Panc1 (cell line): ENCODE results near the gene ADGRV1. TPM values are rescaled to one million over a fixed set of nuclear protein-coding genes. Genes with fewer than 3 reads are reported as not detected.

Source experiments
- ATAC-seq: fragments of 200-7000 bp; cut with Tn5 transposase; 2 replicates; pipeline ENCODE4 v1.9.1; 2020; ENCODE audit warnings: mild to moderate bottlenecking, moderate library complexity
- BruUV-seq: library from RNA; stranded (reverse); fragments of 400-500 nt; replicated peaks from 2 replicates; lab custom pipeline; 2021; lab: Mats Ljungman, UMichigan
- CTCF ChIA-PET: fragments of 300-600 bp; sonication (Branson Sonifier 250); formaldehyde crosslinking; loops from one replicate; lab custom pipeline; 2022; ENCODE audit warnings: antibody characterized with exemption; lab: Charles Lee
- POLR2A ChIA-PET: fragments of 300-600 bp; sonication (Branson Sonifier 250); formaldehyde crosslinking; loops from one replicate; lab custom pipeline; 2022; ENCODE audit warnings: antibody characterized with exemption; lab: Charles Lee
- DNase-seq: peaks from one replicate; pipeline ENCODE4 v3.0.0-alpha.2; 2010; ENCODE audit warnings: low read depth, low spot score
- H3K27ac ChIP-seq: 2 replicates; pipeline ENCODE4 v1.5.1; 2011; ENCODE audit warnings: mild to moderate bottlenecking, low read length, inconsistent platforms
- H3K27me3 ChIP-seq: fragments of 200-500 bp; sonication (Bioruptor generic); 2 replicates; pipeline ENCODE4 v1.6.0; 2014; ENCODE audit warnings: low read length, inconsistent platforms; ENCODE audit not compliant: control insufficient read depth, insufficient read depth
- H3K36me3 ChIP-seq: fragments of 200-500 bp; sonication (Bioruptor generic); 2 replicates; pipeline ENCODE4 v1.5.1; 2014; ENCODE audit warnings: inconsistent platforms, mild to moderate bottlenecking, low read length, moderate library complexity; ENCODE audit not compliant: control insufficient read depth, insufficient read depth
- H3K4me1 ChIP-seq: 2 replicates; pipeline ENCODE4 v1.5.1; 2011; ENCODE audit warnings: inconsistent platforms, mild to moderate bottlenecking, low read length, moderate library complexity; ENCODE audit not compliant: control insufficient read depth, insufficient read depth
- H3K4me3 ChIP-seq, 2 experiments: 2 replicates each; pipeline ENCODE4 v1.5.1; 2011 to 2012; ENCODE audit warnings: low read depth in 2 of 2, low read length in 2 of 2, mild to moderate bottlenecking in 2 of 2, inconsistent platforms in 1 of 2, moderate library complexity in 1 of 2
- H3K9me3 ChIP-seq: fragments of 200-500 bp; sonication (Bioruptor generic); 2 replicates; pipeline ENCODE4 v1.5.1; 2014; ENCODE audit warnings: low read depth, mild to moderate bottlenecking, inconsistent platforms, low read length, moderate library complexity; ENCODE audit not compliant: control insufficient read depth, insufficient read depth
- POLR2AphosphoS5 ChIP-seq: IDR thresholded peaks from 2 replicates; pipeline ENCODE4 v1.6.1; 2012; ENCODE audit warnings: mild to moderate bottlenecking, low read depth, low read length, moderate library complexity
- SIN3A ChIP-seq: IDR thresholded peaks from 2 replicates; pipeline ENCODE4 v1.6.1; 2012; ENCODE audit warnings: low read depth, mild to moderate bottlenecking, low read length, moderate library complexity, borderline replicate concordance; ENCODE audit not compliant: insufficient read depth
- TCF7L2 ChIP-seq: IDR thresholded peaks from 2 replicates; pipeline ENCODE4 v1.6.1; 2011; ENCODE audit warnings: mild to moderate bottlenecking, low read depth, low read length, inconsistent platforms
- in situ Hi-C: cut with HindIII; loops from 2 replicates; pipeline ENCODE4 v1.10.0; 2016; ENCODE audit warnings: low sequenced_read_pairs, low pct_unique_long_range_greater_than_20kb
- intact Hi-C: fragments of 100-400 bp; cut with micrococcal nuclease; formaldehyde crosslinking; loops from one replicate; pipeline ENCODE4 v1.10.0; 2022; ENCODE audit not compliant: unreplicated experiment
- total RNA-seq: library from RNA; stranded (reverse); gene quantifications from one replicate; pipeline ENCODE4 v1.2.1, GENCODE V29; 2021; ENCODE audit not compliant: unreplicated experiment
- TF ChIP-seq, protein P1 (sequence below): fragments of 450-650 bp; IDR thresholded peaks from 2 replicates; pipeline ENCODE4 v1.5.1; 2017; ENCODE audit warnings: mild to moderate bottlenecking
- TF ChIP-seq, protein P2 (sequence below), 2 experiments: IDR thresholded peaks; 2 replicates each; pipeline ENCODE4 v1.6.1; 2011 to 2012; ENCODE audit warnings: low read depth in 2 of 2, control low read depth in 1 of 2, low read length in 1 of 2, mild to moderate bottlenecking in 1 of 2, moderate library complexity in 1 of 2; ENCODE audit not compliant: insufficient read depth in 1 of 2

Gene ADGRV1
- total RNA-seq, 1 experiment from 2014 or later: 0.49 TPM

DNA sequence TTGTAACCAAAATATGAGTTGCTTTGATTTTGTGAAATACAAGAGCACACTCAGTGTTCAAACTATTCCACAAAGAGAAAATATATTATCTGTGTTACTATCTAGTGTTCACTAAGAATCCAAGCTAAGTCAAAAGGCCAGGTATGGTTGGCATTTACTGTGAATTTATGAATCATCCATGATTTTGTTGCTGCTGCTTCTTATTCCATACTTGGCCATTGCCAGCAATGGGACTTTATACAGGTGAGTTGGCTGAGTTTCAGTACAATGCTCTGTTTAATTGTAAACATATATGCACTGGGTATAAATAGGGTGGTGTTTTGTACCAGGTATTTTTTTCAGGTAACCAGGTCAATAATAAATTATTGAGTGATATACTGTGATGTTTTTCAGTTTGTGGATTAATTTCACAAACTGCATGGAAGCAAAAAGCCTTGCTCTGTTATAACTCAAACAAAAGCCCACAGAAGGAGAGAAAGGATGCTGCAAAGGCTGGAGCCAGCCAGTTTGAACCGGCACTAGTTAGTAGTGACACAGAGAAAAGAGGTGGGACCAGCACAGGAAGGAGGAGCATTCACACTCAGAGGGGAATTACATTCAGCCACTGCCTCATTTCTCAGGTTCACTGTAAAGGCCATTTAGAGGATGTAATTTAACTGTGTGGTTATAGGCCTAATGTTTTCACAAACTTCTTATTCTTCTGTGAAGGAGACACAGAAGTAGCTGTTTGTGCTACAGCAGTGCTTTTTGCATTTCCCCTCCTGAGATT lies 381.8 kb downstream of the ADGRV1 start:
- H3K4me1 ChIP-seq: no peaks in the 10 kb centered on the region
- H3K27me3 ChIP-seq: no peaks in the 10 kb centered on the region
- DNase-seq (no peak), ATAC-seq (no peak)
- POLR2A ChIA-PET: no interaction called here
- in situ Hi-C loops (no loop called here), intact Hi-C loops (no loop called here)
- H3K9me3 ChIP-seq: no peaks in the 10 kb centered on the region
- TF ChIP-seq, protein P1, sequence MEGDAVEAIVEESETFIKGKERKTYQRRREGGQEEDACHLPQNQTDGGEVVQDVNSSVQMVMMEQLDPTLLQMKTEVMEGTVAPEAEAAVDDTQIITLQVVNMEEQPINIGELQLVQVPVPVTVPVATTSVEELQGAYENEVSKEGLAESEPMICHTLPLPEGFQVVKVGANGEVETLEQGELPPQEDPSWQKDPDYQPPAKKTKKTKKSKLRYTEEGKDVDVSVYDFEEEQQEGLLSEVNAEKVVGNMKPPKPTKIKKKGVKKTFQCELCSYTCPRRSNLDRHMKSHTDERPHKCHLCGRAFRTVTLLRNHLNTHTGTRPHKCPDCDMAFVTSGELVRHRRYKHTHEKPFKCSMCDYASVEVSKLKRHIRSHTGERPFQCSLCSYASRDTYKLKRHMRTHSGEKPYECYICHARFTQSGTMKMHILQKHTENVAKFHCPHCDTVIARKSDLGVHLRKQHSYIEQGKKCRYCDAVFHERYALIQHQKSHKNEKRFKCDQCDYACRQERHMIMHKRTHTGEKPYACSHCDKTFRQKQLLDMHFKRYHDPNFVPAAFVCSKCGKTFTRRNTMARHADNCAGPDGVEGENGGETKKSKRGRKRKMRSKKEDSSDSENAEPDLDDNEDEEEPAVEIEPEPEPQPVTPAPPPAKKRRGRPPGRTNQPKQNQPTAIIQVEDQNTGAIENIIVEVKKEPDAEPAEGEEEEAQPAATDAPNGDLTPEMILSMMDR: no peak
- TF ChIP-seq POLR2AphosphoS5 (no peak), SIN3A (no peak), TCF7L2 (no peak)
- TF ChIP-seq, protein P2, sequence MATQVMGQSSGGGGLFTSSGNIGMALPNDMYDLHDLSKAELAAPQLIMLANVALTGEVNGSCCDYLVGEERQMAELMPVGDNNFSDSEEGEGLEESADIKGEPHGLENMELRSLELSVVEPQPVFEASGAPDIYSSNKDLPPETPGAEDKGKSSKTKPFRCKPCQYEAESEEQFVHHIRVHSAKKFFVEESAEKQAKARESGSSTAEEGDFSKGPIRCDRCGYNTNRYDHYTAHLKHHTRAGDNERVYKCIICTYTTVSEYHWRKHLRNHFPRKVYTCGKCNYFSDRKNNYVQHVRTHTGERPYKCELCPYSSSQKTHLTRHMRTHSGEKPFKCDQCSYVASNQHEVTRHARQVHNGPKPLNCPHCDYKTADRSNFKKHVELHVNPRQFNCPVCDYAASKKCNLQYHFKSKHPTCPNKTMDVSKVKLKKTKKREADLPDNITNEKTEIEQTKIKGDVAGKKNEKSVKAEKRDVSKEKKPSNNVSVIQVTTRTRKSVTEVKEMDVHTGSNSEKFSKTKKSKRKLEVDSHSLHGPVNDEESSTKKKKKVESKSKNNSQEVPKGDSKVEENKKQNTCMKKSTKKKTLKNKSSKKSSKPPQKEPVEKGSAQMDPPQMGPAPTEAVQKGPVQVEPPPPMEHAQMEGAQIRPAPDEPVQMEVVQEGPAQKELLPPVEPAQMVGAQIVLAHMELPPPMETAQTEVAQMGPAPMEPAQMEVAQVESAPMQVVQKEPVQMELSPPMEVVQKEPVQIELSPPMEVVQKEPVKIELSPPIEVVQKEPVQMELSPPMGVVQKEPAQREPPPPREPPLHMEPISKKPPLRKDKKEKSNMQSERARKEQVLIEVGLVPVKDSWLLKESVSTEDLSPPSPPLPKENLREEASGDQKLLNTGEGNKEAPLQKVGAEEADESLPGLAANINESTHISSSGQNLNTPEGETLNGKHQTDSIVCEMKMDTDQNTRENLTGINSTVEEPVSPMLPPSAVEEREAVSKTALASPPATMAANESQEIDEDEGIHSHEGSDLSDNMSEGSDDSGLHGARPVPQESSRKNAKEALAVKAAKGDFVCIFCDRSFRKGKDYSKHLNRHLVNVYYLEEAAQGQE (IDR thresholded peaks at IDR 0.05; ENCODE audit: insufficient read depth in 1 of 2, low read depth in 2 of 2, low read length in 1 of 2): no peak
- no peaks in the 10 kb centered on the region for H3K36me3 ChIP-seq
- BruUV-seq: no TSS peak
- CTCF ChIA-PET: no interaction called here
- no peak overlapping the region for H3K27ac ChIP-seq
- H3K4me3 ChIP-seq: no peak overlapping the region

DNA sequence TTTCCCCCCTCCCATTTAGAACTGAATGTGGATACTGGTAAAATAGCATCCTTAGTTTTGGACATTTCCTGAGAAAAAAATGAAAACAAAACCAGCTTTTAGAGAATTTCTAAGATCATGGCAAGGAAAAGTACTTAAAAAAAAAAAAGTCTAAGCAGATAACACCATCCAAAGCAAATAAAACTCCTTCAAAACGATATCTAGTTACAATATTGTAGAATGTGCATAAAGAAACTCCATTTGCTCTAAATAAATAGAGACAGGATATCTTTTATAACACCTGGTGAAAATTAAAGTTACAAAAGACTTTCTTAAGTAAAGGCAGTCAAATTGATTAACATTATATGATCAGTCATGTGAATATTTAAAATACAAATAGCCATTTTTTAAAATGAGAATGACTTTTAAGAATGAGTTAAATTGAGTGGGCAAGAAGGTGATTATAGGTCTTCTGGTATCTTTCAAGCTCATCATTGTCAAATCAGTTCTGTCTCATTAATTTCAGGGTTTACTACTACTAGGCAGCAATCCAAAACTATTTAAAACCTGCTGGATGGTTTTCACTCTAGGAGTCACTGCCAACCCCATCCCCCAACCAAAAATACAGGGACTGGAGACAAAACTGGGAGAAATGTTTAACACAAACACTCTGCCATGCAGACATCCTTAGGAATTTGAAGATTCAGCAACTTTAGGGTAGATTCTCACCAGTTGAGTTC lies 382.6 kb downstream of the ADGRV1 start:
- CTCF ChIA-PET: no interaction called here
- POLR2A ChIA-PET: no interaction called here
- Histone ChIP-seq H3K4me1 (no peaks in the 10 kb centered on the region), H3K4me3 (no peak overlapping the region), H3K36me3 (no peaks in the 10 kb centered on the region), H3K27me3 (no peaks in the 10 kb centered on the region), H3K9me3 (no peaks in the 10 kb centered on the region), H3K27ac (no peak overlapping the region)
- no peak for DNase-seq
- intact Hi-C loops: no loop called here
- TF ChIP-seq, protein P1: no peak
- TF ChIP-seq TCF7L2 (no peak), POLR2AphosphoS5 (no peak), SIN3A (no peak)
- TF ChIP-seq, protein P2 (IDR thresholded peaks at IDR 0.05; ENCODE audit: insufficient read depth in 1 of 2, low read depth in 2 of 2, low read length in 1 of 2): no peak
- in situ Hi-C loops: no loop called here
- no peak for ATAC-seq
- no TSS peak for BruUV-seq
